ENCODE data around the gene KLHL35.

KLHL35 gene

GRCh38 chr11:75374646-75375045, 58.4 kb downstream of the KLHL35 start:
- DNase-seq = no peak
- intact Hi-C loops (cut with DNase I) = no loop called here

GRCh38 chr11:75373201-75373600, 59.8 kb downstream of the KLHL35 start:
- no peak for DNase-seq
- intact Hi-C loops (cut with DNase I) = no loop called here
